ENCODE measurements around the gene RHNO1. TPM values are rescaled to one million over a fixed set of nuclear protein-coding genes. Genes with fewer than 3 reads are reported as not detected.

The RHNO1 gene
- total RNA-seq, 4 donors from 2014 or later, result 14.3 to 21.3 (median 17.2) TPM

GRCh38 chr12:2877953-2878732, 1.1 kb downstream of the RHNO1 start:
- peak overlapping the region; percentile 54 for H3K4me3 ChIP-seq (ENCODE audit: low read depth, poor library complexity, severe bottlenecking)
- TF ChIP-seq POLR2A (IDR thresholded peaks at IDR 0.05) (no peak), CTCF (IDR thresholded peaks at IDR 0.05) (no peak)
- DNase-seq (ENCODE audit: low spot score in 2 of 2), result no peak
- intact Hi-C loops (cut with DNase I; ENCODE audit: low total_unique reads), result no loop called here
- 26 to 35% methylated on average over 16 of the region's 16 CpGs for WGBS, 2 donors

GRCh38 chr12:2879853-2880252, 2.8 kb downstream of the RHNO1 start:
- intact Hi-C loops (cut with DNase I; ENCODE audit: low total_unique reads), result no loop called here
- H3K4me3 ChIP-seq (ENCODE audit: low read depth, poor library complexity, severe bottlenecking), result no peak overlapping the region
- DNase-seq (ENCODE audit: low spot score in 2 of 2), result no peak
- no peak for TF ChIP-seq POLR2A (IDR thresholded peaks at IDR 0.05)
- no peak for TF ChIP-seq CTCF (IDR thresholded peaks at IDR 0.05)
- WGBS, 2 donors, result 93 to 99% methylated on average over 3 of the region's 3 CpGs

GRCh38 chr12:2884810-2885209, 7.8 kb downstream of the RHNO1 start:
- intact Hi-C loops (cut with DNase I; ENCODE audit: low total_unique reads), result no loop called here
- 90 to 93% methylated on average over 2 of the region's 2 CpGs for whole genome bisulfite sequencing, 2 donors
- TF ChIP-seq POLR2A (IDR thresholded peaks at IDR 0.05) (no peak), CTCF (IDR thresholded peaks at IDR 0.05) (no peak)
- no peak for DNase-seq (ENCODE audit: low spot score in 2 of 2)
- H3K4me3 ChIP-seq (ENCODE audit: low read depth, poor library complexity, severe bottlenecking), result no peak overlapping the region

- intact Hi-C loops (cut with DNase I; ENCODE audit: low total_unique reads), result no loop called here
- H3K4me3 ChIP-seq (ENCODE audit: low read depth, poor library complexity, severe bottlenecking), result no peak overlapping the region
- DNase-seq (ENCODE audit: low spot score in 2 of 2), result no peak
- WGBS, 2 donors, result 95 to 96% methylated on average over 10 of the region's 10 CpGs
- no peak for TF ChIP-seq POLR2A (IDR thresholded peaks at IDR 0.05)
- TF ChIP-seq CTCF (IDR thresholded peaks at IDR 0.05), result no peak
These were observed 9.9 kb downstream of the RHNO1 start for GRCh38 chr12:2886768-2887450.

- H3K4me3 ChIP-seq (ENCODE audit: low read depth, poor library complexity, severe bottlenecking), result no peak overlapping the region
- no peak for TF ChIP-seq CTCF (IDR thresholded peaks at IDR 0.05)
- TF ChIP-seq POLR2A (IDR thresholded peaks at IDR 0.05), result no peak
- 61 to 74% methylated on average over 10 of the region's 10 CpGs for WGBS, 2 donors
- intact Hi-C loops (cut with DNase I; ENCODE audit: low total_unique reads), result no loop called here
- DNase-seq (ENCODE audit: low spot score in 2 of 2), result no peak
These were observed 13.0 kb downstream of the RHNO1 start for GRCh38 chr12:2890001-2890387.

Data from lower leg skin (tissue), 4 donors.